GF-D8 (cell line): ENCODE results near the gene CPEB3.
"Not testable (repeated sequence)": the region's sequence is repeated elsewhere in the genome, so short reads cannot be mapped to it uniquely, and the experiment has no call there.

Experiments used
- DNase-seq: peaks from one replicate; lab custom pipeline; 2025; lab: John Stamatoyannopoulos, UW

CPEB3 gene

DNA sequence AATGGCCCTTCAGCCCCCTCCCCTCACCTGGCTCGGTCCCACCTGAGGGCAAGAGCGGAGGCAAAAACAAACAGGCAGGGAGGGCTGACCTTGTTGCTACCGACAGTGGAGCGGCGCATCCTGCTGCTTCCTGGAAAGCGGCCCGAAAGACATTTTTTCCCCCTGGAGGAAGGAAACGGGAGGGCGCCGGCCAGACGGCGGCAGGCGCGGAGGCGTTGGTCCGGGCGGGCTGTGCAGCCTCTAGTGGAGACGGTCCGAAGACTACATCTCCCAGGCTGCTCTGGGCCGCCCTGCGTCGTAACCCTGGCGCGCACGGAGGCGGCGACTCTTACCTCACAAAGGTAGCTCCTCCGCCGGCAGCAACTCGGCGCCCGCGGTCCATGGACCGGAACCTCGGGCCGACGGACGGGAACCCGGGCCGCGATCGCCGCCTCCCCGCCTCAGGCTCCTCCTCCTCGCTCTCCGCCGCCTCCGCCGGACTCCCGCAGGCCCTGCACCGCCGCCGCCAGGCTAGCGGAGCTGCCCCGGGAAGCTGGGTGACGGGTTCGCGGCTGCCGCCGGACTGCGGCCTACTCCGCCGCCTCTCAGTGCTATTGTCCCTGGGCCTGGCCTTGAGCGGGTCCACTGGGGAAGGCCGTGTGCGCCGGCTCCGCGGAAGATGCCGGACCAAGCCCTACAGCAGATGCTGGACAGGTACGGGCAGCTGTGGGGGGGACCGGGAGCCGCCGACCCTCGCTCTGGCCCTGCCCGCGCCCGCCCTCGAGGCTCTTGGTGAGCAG, at the start of gene CPEB3, which contains the start of gene MARCHF5:
TSS of gene CPEB3 (minus strand) at position 242 of the 779 bp plus-strand sequence. CDS start 50,728 bp downstream, outside the sequence.
TSS of gene MARCHF5 (plus strand) at position 331 of the 779 bp plus-strand sequence. CDS start at position 659, 328 bp downstream.
- peak; percentile 84 for DNase-seq

DNA sequence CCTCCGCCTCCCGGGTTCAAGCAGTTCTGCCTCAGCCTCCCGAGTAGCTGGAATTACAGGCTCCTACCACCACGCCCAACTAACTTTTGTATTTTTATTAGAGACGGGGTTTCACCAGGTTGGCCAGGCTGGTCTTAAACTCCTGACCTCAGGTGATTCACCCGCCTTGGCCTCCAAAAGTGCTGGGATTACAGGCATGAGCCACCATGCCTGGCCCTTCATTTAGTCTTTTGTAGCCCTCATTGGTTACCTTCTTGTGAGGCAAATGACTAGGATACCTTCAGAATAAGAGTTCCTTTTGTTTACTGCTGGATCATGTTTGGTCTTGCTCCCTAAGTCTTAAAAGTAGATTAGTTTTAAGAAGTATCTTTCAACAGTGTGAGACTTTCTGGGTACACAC, 39.0 kb upstream of the CPEB3 start:
- DNase-seq: not testable (repeated sequence)

DNA sequence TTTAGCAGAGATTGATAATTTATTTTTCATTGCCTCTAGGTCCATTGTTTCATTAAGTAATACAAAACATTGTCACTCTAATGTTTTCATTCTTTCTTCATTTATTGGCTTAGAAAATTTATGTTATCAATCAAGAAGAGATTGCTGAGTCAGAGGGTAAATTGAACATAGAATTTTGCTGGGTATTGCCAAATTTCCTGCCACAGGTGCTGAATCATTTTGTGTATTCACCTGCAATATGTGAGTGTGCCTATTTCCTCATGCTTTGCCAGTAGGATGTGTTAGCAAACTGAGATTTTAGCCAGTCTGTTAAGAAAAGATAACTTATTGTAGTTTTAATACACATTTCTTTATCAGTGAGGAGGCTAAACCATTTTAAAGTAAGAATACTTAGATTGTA, 38.1 kb upstream of the CPEB3 start:
- no peak for DNase-seq

DNA sequence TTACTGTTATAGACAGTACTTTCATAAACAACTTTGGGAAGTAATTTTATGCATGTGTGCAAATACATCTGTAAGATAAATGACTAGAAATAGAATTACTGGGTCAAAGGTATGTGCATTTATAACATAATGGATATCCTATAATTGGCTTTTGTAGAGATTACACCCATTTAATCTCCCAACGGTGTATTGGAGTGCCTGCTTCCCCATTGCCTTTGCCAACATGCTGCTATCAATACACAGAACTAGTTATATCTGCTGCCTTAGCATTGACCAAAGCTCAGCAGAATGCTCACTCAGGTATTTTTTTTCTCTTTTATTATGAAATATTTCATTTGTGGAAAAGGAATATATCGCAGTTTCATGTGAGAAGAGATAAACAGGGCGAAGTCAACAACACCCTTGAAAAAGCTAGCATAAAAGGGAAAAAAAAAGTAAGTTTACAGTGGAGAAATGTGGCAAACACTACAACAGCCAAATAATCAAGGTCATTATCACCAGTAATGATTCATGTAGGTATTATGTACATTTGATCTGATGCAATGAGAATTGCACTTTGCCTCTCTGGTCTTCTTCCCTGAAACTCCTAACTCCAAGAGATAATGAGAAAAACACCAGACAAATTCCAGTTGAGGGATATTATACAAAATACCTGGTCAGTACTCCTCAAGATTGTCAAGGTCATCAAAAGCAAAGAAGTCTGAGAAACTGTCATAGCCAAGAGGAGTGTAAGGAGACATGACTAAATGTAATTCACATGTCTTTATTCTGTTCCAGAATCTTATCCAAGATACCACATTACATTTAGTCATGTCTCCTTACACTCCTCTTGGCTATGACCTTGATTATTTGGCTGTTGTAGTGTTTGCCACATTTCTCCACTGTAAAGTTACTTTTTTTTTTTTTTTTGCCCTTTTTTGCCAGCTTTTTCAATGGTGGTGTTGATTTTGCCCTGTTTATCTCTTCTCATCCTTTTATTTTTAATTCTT, 36.9 kb upstream of the CPEB3 start:
- DNase-seq: no peak

DNA sequence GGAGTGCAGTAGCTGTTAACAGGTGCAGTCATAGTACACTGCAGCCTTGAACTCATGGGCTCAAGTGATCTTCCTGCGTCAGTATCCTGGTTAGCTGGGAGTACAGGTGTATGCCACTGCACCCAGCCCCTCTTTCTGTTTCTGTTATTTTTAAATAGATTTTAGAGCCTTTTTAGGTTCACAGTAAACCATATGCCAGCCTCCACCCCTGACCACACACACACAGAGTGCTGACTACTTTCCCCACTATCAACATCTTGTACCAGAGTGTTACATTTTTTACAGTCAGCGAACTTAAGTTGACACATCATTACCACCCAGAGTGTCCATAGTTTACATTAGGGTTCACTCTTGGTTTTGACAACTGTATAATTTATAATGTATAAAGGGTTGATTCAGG, 32.2 kb upstream of the CPEB3 start:
- DNase-seq: no peak

DNA sequence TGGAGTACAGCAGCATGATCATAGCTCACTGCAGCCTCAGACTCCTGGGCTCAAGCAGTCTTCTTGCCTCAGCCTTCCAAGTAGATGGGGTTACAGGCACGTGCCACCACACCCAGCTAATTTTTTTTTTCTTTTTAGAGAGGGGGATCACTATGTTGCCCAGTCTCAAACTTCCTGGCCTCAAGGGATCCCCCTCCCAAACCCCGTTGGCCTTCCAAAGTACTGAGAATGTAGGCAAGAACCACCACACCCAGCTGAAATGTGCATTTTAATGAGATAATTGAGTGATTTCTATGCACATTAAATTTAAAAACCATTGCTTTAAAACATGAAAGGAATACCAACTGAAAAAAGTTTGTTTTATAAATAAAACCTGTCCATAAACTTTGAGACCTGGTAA, 25.7 kb upstream of the CPEB3 start:
- DNase-seq: no peak

DNA sequence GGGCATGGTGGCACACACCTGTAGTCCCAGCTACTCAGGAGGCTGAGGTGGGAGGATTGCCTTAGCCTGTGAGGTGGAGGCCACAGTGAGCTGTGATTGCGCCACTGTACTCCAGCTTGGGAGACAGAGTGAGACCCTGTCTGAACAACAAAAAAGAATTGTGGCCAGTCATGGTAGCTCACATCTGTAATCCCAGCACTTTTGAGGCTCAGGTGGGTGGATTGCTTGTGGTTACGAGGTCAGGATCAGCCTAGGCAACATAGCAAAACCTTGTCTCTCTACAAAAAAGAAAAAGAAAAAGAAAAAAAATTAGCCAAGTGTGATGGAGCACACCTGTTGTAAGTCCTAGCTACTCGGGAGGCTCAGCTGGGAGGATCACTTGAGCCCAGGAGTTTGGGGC, 22.9 kb upstream of the CPEB3 start:
- no peak for DNase-seq

DNA sequence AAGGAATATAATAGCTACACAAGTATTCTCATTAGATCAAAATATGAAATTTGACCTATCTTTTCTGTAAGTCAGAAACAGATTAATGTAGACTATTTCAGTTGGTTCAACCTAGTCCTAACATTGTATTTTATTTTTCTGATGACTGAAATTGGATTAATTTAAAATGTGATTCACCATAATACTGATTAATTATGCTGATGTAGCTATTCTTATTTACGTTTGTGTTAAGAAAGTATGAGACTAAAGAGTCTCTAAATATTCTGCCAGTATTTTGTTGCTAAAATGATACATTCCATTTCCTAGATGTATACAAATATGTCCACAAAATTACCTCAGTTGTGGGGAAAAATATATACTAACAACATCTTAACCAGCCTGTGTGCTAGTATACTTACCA, 18.4 kb upstream of the CPEB3 start:
- no peak for DNase-seq

DNA sequence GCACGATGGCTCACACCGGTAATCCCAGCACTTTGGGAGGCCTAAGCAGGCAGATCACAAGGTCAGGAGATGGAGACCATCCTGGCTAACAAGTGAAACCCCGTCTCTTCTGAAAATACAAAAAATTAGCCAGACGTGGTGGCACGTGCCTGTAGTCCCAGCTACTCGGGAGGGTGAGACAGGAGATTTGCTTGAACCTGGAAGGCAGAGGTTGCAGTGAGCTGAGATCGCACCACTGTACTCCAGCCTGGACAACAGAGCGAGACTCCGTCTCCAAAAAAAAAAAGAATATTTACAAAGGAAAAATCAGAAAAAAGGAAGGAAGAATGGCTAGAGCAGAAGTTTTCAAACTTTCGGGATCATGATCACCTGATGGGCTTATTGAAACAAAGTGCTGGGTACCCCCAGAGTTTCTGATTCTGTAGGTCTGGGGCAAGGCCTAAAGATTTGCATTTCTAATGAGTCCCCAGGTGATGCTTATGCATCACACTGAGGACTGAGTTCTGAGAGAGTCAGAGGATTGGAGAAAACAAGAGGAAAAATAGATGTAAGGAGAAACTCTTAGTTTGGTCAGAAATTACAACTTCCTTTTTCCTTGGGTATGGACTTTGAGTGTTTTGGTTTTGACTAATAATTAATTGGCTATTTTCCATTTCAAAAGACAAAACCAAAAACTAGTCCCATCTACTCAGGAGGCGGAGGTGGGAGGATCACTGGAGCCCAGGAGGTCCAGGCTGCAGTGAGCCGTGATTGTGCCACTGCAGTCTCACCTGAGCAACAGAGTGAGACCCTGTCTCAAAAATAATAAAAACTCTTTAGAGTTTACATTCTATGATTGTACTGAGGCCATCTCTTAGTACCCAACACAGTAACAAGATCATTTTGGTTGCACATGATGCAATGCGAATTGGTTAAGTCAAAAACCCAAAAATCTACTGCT, 14.5 kb upstream of the CPEB3 start:
- no peak for DNase-seq

DNA sequence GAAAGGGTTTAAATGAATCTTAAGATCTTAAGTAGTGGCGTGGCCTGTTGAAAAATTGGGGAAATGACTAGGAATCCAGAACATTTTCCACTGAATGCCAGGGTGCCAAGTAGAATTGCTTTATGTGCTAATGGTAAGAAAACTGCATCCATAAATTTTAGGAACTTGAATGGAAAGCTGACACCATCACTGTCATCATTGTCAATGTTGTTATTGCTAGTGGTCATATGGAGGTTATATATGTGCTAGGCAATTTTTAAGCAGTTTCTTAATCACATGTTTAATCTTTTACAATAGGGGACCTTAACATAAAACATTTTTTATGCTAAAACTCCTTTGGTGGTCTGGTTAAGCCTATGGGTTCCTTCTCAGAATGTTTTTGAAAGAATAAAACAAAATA, 13.2 kb upstream of the CPEB3 start:
- no peak for DNase-seq

DNA sequence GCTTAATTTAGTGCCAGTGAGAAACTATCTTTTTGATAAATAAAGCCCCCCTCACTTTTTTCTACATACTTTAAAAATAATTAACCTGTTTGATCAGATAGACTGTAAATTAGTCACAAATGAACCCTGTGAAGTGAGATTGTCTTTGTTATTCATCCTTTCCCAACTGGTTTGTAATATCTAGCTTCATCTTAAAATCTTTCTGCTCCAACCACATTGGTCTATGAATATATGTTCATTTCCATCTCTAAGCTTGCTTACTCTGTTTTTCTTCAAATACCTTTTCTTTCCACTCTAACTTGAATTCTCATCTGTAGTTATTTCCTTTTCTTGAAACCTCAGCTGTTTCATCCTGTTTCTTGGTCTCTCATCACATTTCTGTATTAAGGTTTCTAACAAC, 12.2 kb upstream of the CPEB3 start:
- DNase-seq: no peak

DNA sequence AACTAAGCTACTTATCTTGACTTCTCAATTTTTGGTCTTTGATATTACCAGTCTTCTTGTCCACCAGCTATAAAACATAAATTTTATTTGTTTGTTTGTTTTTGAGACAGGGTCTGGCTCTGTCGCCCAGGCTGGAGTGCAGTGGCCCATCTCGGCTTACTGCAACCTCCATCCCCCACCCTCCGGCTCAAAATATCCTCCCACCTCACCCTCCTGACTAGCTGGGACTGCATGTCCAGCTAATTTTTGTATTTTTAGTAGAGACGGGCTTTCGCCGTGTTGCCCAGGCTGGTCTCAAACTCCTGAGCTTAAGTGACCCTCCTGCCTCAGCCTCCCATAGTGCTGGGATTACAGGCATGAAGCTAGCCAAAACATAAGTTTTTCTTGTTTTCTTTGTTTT, 7.6 kb upstream of the CPEB3 start:
- no peak for DNase-seq

DNA sequence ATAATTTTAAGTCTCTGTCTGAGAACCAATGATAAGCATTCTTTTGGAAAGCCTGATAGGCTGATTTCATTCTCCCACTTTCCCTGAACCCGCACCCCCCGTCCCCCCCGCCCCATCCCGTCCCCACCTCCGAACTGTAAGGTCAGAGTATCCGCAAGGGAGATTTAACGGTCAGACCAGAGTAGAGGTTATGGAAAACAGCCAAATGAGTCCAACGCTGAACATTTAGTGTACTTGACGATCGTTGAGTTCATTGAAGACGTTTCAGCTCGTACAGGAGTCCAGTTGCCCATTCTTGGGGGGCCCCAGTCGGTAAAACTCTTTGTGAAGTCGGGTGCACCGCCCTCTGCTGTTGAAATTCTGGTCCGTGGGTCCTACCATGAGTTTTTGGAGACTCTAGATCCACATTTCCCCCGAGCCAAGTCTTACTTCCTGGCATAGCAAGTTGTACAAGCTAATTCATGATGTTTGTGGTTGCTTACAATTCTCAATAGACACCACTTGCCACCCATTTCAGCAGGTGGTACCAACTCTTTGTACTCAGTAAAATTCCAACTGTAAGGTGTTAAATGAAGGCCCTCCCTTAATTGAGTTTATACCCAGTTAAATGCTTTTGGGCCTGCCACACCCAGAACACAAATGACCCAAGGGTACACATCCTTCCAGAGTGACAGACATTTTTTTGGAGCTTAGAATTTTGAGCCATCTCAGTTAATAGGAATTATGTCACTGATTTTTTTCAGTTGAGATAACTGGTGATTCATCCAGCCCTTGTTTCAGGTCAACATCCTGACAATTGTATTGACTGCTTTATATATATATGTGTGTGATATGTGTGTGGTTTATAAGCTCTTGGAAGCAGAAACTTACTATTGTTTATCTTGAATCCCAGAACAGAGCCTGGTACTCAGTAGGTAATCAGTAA, 1.3 kb upstream of the CPEB3 start:
- peak; percentile 21 for DNase-seq

DNA sequence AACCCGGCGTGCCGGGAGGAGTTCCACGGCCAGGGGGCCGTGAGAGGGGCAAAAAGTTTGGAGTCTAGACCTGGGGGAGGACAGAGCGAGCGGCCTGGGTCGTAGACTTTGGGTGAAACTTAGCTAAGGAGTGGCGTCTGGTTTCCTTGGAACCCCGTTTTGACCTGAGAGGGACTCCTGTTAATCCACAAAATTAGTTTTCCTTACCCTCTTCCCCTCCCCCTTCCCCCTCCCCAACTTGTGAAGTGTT, 663 bp upstream of the CPEB3 start:
- no peak for DNase-seq

DNA sequence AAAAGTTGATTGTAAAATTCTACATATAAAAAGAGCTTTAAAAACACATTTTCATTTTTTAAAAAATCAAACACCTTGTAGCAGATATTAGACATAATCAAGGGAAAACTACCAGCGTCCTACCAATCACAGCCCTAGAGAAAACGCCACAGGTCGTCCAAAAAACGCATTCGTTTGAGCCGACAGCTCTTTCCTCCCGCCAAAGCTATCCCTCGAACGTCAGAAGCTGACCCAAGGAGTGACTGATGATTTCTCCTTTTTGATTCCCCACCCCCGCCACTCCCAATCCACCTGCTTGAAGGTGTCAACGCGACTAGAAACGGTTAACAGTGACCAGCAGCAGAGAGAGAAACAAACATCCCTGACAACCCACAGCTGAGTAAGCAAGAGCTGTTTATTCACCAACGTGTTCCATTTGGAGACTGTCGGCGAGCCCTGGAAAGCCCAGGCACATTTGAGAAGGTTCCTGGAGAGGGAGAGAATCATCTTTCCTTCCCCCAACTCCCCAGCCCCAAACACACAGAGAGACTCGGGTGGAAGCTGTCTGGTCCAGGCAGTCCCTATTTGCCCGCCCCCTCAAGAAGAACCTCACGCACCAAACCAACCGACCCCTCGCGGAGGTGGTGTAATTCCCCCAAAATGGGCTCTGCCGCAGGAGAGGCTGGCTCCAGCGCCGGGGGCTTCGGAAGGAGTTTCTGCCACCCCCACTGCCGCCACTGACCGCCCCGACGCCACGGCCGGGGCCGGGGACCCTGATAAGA, 622 bp downstream of the CPEB3 start:
- DNase-seq: peak; percentile 33

DNA sequence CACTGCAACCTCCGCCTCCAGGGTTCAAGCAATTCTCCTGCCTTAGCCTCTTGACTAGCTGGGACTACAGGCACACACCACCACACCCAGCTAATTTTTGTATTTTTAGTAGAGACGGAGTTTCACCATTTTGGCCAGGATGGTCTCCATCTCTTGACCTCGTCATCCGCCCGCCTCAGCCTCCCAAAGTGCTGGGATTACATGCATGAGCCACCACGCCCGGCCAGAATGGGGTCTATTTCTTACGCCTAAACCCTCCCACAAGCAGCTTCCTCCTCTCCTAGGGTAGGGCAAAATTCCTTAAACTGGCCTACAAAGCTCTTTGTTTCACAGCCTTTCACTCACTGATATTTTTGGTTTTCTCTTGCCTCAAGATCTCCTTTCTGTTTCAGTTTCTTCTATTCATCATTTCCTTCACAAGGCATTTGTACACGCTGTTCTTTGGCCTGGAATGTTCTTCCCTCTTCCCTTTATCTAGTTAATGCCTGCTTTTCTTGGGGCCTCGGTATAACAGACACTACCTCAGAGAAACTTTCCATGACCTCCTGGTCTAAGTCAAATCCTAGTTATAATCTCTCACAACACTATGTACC, 6.7 kb downstream of the CPEB3 start:
- no peak for DNase-seq

DNA sequence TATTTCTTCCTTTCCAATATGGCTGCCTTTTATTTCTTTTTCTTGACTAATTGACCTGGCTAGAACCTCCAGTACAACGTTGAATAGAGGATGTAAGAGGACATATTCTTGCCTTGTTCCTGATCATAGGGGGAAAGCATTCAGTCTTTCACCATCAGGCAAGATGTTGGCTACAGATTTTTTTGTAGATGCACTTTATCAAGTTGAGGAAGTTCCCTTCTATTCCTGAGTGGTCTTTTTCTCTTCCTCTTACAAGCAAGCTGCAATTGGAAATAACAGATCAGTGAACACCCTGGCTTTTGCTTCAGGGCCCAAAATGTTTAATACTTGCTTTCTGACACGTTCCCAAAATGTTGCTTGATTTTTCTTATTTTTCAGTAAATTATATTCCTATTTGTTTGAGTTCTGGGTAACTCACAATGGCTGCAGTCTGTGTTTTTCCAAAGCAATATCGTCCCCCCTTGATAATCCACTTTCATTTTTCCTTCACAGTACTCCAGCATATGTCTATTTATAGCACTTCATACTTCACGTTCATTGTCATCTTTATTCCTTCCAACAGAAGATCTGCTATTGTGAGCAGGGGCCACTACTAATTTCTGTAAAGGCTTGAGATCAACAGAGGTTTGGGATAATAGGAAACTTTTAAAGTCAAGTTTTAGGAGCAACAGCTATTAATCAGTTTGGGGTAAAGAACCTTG, 11.7 kb downstream of the CPEB3 start:
- DNase-seq: no peak

DNA sequence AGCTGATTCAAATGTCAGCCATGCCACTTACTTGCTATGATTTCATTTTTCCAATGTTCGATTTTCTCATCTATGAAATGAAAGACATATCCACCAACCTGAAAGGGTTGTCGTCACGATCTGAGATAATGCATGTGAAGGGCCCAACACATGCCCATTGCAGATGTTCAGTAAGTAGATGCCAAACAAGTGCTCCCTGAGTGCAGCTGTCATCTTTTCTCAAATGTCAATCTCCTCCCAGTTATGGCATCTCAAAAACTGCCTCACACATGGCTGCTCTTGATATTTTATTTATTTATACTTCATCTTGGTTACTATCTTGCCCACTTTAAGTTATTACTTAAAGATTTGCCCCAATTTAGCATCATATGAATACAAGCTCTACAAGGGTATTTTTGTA, 16.8 kb downstream of the CPEB3 start:
- no peak for DNase-seq

DNA sequence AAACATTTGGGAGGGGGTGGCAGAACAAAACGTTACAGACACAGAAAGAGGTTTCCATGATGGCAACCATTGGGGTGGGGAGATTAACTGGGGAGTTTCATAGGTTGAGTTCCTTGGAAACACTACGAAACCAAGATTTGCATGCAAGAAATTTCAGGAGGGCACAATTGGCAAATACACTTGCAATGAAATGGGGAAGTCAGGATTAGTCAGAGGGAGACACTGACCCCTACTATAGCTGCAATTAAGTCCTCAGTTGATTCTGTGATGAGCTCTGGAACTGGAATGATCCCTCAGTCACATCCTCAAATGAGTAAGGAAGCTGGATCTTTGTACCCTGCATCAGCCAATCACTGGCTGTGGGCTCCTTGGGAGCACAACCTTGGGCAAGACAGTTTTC, 22.1 kb downstream of the CPEB3 start:
- no peak for DNase-seq
